ENCODE data around the gene LPP. TPM values are rescaled to one million over a fixed set of nuclear protein-coding genes. Genes with fewer than 3 reads are reported as not detected.

LPP gene
- total and polyA plus RNA-seq, 4 donors = 7.2 to 50.3 (median 26.4) TPM

GRCh38 chr3:188583341-188584161 is 429.6 kb downstream of the LPP start:
- 100% methylated on average over 1 of the region's 9 CpGs for WGBS (ENCODE audit: insufficient coverage)
- no peaks in the 10 kb centered on the region for H3K36me3 ChIP-seq (ENCODE audit: control insufficient read depth, insufficient read depth, low read length)
- DNase-seq (ENCODE audit: low read depth in 4 of 6, low spot score in 6 of 6) = no peak
- H3K4me3 ChIP-seq (ENCODE audit: low read depth, low read length) = no peak overlapping the region
- no peaks in the 10 kb centered on the region for H3K27me3 ChIP-seq (ENCODE audit: control insufficient read depth, insufficient read depth, low read length)
- no peak overlapping the region for H3K27ac ChIP-seq (ENCODE audit: low read depth, low read length)
- no peaks in the 10 kb centered on the region for H3K4me1 ChIP-seq (ENCODE audit: control insufficient read depth, insufficient read depth, low read length)
- H3K9me3 ChIP-seq (ENCODE audit: control insufficient read depth, insufficient read depth, low read length) = no peaks in the 10 kb centered on the region

GRCh38 chr3:188584162-188584529 is 430.2 kb downstream of the LPP start:
- Histone ChIP-seq H3K4me3 (ENCODE audit: low read depth, low read length) (no peak overlapping the region), H3K4me1 (ENCODE audit: control insufficient read depth, insufficient read depth, low read length) (no peaks in the 10 kb centered on the region), H3K27me3 (ENCODE audit: control insufficient read depth, insufficient read depth, low read length) (no peaks in the 10 kb centered on the region), H3K27ac (ENCODE audit: low read depth, low read length) (no peak overlapping the region), H3K9me3 (ENCODE audit: control insufficient read depth, insufficient read depth, low read length) (no peaks in the 10 kb centered on the region), H3K36me3 (ENCODE audit: control insufficient read depth, insufficient read depth, low read length) (no peaks in the 10 kb centered on the region)
- DNase-seq (ENCODE audit: low read depth in 4 of 6, low spot score in 6 of 6) = peak in 1 of 6 donors; percentile 2
- WGBS (ENCODE audit: insufficient coverage) = 66% methylated on average over 3 of the region's 4 CpGs

DNA sequence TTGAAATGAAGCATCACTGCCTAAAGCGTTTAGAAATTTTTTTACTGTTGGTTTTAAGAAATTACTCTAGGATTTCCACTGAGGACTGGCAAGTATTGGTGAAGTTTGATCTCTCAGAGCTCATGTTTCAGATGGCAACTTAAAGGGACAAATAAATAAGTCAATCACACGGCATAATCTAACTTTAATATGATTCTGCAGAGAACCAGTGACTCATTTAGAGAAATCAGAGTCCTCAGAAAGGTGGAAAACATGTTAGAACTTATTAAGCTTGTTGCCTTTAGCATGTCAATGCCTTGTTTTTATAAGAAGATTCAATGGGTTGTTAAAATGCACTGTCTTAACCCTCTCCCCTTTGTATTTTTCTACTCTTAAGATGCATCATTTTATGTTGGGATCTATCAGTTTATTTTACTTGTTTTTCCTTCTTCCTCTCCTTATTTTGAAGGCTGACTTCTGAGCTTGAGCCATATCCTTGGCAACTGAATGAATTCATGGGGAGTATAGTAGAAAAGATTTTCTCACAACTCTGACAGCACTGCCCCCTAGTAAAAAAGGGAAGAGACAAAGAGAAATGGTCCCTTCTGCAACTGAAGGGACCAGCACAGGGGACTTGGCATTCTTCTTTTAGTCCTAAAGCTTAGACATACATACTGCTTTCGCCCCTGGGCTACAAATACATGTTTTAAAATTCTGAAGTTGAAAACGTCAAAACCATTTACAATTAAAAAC is 431.2 kb downstream of the LPP start:
- Histone ChIP-seq H3K27ac (ENCODE audit: low read depth, low read length) (no peak overlapping the region), H3K27me3 (ENCODE audit: control insufficient read depth, insufficient read depth, low read length) (no peaks in the 10 kb centered on the region), H3K36me3 (ENCODE audit: control insufficient read depth, insufficient read depth, low read length) (no peaks in the 10 kb centered on the region), H3K9me3 (ENCODE audit: control insufficient read depth, insufficient read depth, low read length) (no peaks in the 10 kb centered on the region), H3K4me1 (ENCODE audit: control insufficient read depth, insufficient read depth, low read length) (no peaks in the 10 kb centered on the region), H3K4me3 (ENCODE audit: low read depth, low read length) (no peak overlapping the region)
- no CpG with 5 or more reads among the region's 4 CpGs for WGBS (ENCODE audit: insufficient coverage)
- DNase-seq (ENCODE audit: low read depth in 4 of 6, low spot score in 6 of 6) = peak in 2 of 6 donors; percentile 50 to 60

GRCh38 chr3:188589071-188589470 is 435.1 kb downstream of the LPP start:
- Histone ChIP-seq H3K27me3 (ENCODE audit: control insufficient read depth, insufficient read depth, low read length) (no peaks in the 10 kb centered on the region), H3K4me1 (ENCODE audit: control insufficient read depth, insufficient read depth, low read length) (no peaks in the 10 kb centered on the region), H3K4me3 (ENCODE audit: low read depth, low read length) (no peak overlapping the region), H3K36me3 (ENCODE audit: control insufficient read depth, insufficient read depth, low read length) (no peaks in the 10 kb centered on the region), H3K27ac (ENCODE audit: low read depth, low read length) (no peak overlapping the region), H3K9me3 (ENCODE audit: control insufficient read depth, insufficient read depth, low read length) (no peaks in the 10 kb centered on the region)
- WGBS (ENCODE audit: insufficient coverage) = no CpG with 5 or more reads among the region's 2 CpGs
- no peak for DNase-seq (ENCODE audit: low read depth in 4 of 6, low spot score in 6 of 6)

DNA sequence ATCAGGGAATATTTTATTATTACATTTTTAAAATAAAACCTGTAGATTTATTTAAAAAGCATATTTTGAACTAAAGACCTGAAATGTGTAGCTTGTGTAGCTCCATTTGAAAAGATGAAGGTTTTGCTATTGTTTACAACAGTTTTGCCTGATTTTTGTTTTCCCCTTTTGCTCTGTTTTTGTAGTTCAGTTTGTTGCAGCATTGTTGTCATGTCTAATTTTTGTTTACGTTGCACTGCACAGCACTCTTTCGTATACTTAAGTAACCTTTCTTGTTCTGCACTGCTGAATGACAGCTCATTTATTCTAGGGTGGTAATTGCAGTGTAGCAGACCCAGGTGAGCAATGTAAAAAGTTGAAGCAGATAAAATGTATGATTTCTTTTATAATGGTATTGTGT is 435.8 kb downstream of the LPP start:
- no peak overlapping the region for H3K27ac ChIP-seq (ENCODE audit: low read depth, low read length)
- no peak for DNase-seq (ENCODE audit: low read depth in 4 of 6, low spot score in 6 of 6)
- no peaks in the 10 kb centered on the region for H3K36me3 ChIP-seq (ENCODE audit: control insufficient read depth, insufficient read depth, low read length)
- H3K4me1 ChIP-seq (ENCODE audit: control insufficient read depth, insufficient read depth, low read length) = no peaks in the 10 kb centered on the region
- WGBS (ENCODE audit: insufficient coverage) = no CpG with 5 or more reads among the region's 2 CpGs
- no peak overlapping the region for H3K4me3 ChIP-seq (ENCODE audit: low read depth, low read length)
- H3K9me3 ChIP-seq (ENCODE audit: control insufficient read depth, insufficient read depth, low read length) = no peaks in the 10 kb centered on the region
- H3K27me3 ChIP-seq (ENCODE audit: control insufficient read depth, insufficient read depth, low read length) = no peaks in the 10 kb centered on the region

DNA sequence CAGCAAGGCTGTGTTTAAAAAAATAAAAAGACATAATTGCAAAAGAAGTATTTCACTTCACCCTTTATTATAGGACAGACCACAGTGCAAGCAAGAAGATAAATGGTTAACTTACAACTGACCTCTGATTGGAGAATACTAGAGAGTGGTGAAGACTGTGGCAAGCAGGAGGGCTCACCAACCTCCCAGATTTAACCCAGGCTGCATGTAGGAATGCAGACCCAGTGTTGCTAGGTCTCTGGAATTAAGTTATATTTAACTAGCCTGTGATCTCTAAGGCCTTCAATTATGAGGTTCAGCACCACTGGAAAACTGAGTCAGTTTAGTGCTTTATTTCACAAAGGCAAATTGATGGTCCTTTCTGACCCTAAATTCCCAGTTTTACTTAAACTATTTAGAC is 436.6 kb downstream of the LPP start:
- no peak for DNase-seq (ENCODE audit: low read depth in 4 of 6, low spot score in 6 of 6)
- no peaks in the 10 kb centered on the region for H3K27me3 ChIP-seq (ENCODE audit: control insufficient read depth, insufficient read depth, low read length)
- H3K4me1 ChIP-seq (ENCODE audit: control insufficient read depth, insufficient read depth, low read length) = no peaks in the 10 kb centered on the region
- no peaks in the 10 kb centered on the region for H3K9me3 ChIP-seq (ENCODE audit: control insufficient read depth, insufficient read depth, low read length)
- H3K4me3 ChIP-seq (ENCODE audit: low read depth, low read length) = no peak overlapping the region
- no peaks in the 10 kb centered on the region for H3K36me3 ChIP-seq (ENCODE audit: control insufficient read depth, insufficient read depth, low read length)
- no peak overlapping the region for H3K27ac ChIP-seq (ENCODE audit: low read depth, low read length)

GRCh38 chr3:188594139-188594538 is 440.2 kb downstream of the LPP start:
- peak in 1 of 6 donors; percentile 53 for DNase-seq (ENCODE audit: low read depth in 4 of 6, low spot score in 6 of 6)
- Histone ChIP-seq H3K36me3 (ENCODE audit: control insufficient read depth, insufficient read depth, low read length) (no peaks in the 10 kb centered on the region), H3K27ac (ENCODE audit: low read depth, low read length) (no peak overlapping the region), H3K27me3 (ENCODE audit: control insufficient read depth, insufficient read depth, low read length) (no peaks in the 10 kb centered on the region), H3K4me3 (ENCODE audit: low read depth, low read length) (no peak overlapping the region), H3K4me1 (ENCODE audit: control insufficient read depth, insufficient read depth, low read length) (no peaks in the 10 kb centered on the region), H3K9me3 (ENCODE audit: control insufficient read depth, insufficient read depth, low read length) (no peaks in the 10 kb centered on the region)
- WGBS (ENCODE audit: insufficient coverage) = no CpG with 5 or more reads among the region's 2 CpGs

- Histone ChIP-seq H3K9me3 (ENCODE audit: control insufficient read depth, insufficient read depth, low read length) (no peaks in the 10 kb centered on the region), H3K27ac (ENCODE audit: low read depth, low read length) (no peak overlapping the region), H3K4me1 (ENCODE audit: control insufficient read depth, insufficient read depth, low read length) (no peaks in the 10 kb centered on the region), H3K27me3 (ENCODE audit: control insufficient read depth, insufficient read depth, low read length) (no peaks in the 10 kb centered on the region), H3K4me3 (ENCODE audit: low read depth, low read length) (no peak overlapping the region), H3K36me3 (ENCODE audit: control insufficient read depth, insufficient read depth, low read length) (no peaks in the 10 kb centered on the region)
- whole genome bisulfite sequencing (ENCODE audit: insufficient coverage) = 29% methylated on average over 2 of the region's 5 CpGs
- DNase-seq (ENCODE audit: low read depth in 4 of 6, low spot score in 6 of 6) = peak in 2 of 6 donors; percentile 21 to 28
Measured at GRCh38 chr3:188595890-188596376, 442.0 kb downstream of the LPP start.

DNA sequence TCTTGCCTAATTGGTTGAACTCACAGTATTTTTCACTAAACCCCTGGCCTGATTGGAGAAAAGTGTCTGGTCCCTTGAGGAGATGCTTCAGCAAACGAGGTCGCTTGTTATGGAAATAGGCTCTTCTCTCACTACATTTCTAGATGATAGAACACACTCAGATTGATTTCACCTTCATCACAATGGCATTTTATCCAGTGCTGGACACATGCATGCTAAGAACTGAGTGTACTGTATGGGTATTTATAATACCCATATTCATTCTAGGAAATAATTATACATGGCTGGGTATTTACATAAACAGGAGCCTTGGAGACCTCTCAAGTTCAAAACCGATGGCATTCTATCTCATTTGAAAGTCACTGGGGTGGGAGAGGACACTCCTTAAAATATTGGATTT is 444.9 kb downstream of the LPP start:
- Histone ChIP-seq H3K4me1 (ENCODE audit: control insufficient read depth, insufficient read depth, low read length) (no peaks in the 10 kb centered on the region), H3K36me3 (ENCODE audit: control insufficient read depth, insufficient read depth, low read length) (no peaks in the 10 kb centered on the region), H3K27me3 (ENCODE audit: control insufficient read depth, insufficient read depth, low read length) (no peaks in the 10 kb centered on the region), H3K27ac (ENCODE audit: low read depth, low read length) (no peak overlapping the region), H3K9me3 (ENCODE audit: control insufficient read depth, insufficient read depth, low read length) (no peaks in the 10 kb centered on the region), H3K4me3 (ENCODE audit: low read depth, low read length) (no peak overlapping the region)
- DNase-seq (ENCODE audit: low read depth in 4 of 6, low spot score in 6 of 6) = no peak
- 80% methylated on average over 1 of the region's 3 CpGs for WGBS (ENCODE audit: insufficient coverage)

DNA sequence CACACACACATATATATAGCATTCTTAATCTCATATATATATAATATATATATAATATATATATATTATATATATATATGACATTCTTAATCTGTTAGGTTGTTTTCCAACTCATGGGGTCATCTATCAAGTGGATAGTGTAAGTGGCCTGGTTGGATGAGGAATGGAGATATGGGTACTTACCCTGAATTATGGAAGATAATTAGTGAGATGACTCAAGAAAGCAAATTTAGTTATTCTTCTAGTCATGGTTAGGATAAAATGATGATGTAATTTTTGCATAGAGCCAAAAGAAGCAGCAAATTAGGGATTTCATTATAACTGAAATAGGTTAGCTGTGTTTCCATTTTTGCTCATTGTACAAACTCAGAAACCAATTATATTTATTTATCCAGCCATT is 448.2 kb downstream of the LPP start:
- no peaks in the 10 kb centered on the region for H3K9me3 ChIP-seq (ENCODE audit: control insufficient read depth, insufficient read depth, low read length)
- H3K27me3 ChIP-seq (ENCODE audit: control insufficient read depth, insufficient read depth, low read length) = no peaks in the 10 kb centered on the region
- H3K4me3 ChIP-seq (ENCODE audit: low read depth, low read length) = no peak overlapping the region
- no peaks in the 10 kb centered on the region for H3K36me3 ChIP-seq (ENCODE audit: control insufficient read depth, insufficient read depth, low read length)
- no peak for DNase-seq (ENCODE audit: low read depth in 4 of 6, low spot score in 6 of 6)
- H3K4me1 ChIP-seq (ENCODE audit: control insufficient read depth, insufficient read depth, low read length) = no peaks in the 10 kb centered on the region
- H3K27ac ChIP-seq (ENCODE audit: low read depth, low read length) = no peak overlapping the region
